Left cardiac atrium (tissue), 4 donors: Measurements from ENCODE around the gene DHTKD1. TPM values are rescaled to one million over a fixed set of nuclear protein-coding genes. Genes with fewer than 3 reads are reported as not detected.
A peak's percentile ranks its signal among the peaks of the same experiment; 100 is the strongest.
"Not testable (repeated sequence)": the region's sequence is repeated elsewhere in the genome, so short reads cannot be mapped to it uniquely, and the experiment has no call there.

Experiments
- ATAC-seq, 2 donors: fragments of 200-7000 bp; cut with Tn5 transposase; one replicate each; pipeline ENCODE4 v1.9.1; 2020; ENCODE audit warnings: mild to moderate bottlenecking in 2 of 2, moderate library complexity in 2 of 2
- DNase-seq: peaks from one replicate; pipeline ENCODE4 v3.0.0-alpha.2; 2020
- intact Hi-C, 2 donors: fragments of 100-400 bp; cut with DNase I; formaldehyde crosslinking; loops; one replicate each; pipeline versions ENCODE4 v1.14.1 to v1.15.1; 2022 to 2023
- total RNA-seq, 2 donors: library from RNA; stranded (reverse); fragmentation: NEBNext Ultra II Directional; extraction: Animal tissue kit (Norgen Biotek cat#: 25700); gene quantifications; one replicate each; pipeline ENCODE4 v1.2.1, GENCODE V29; 2021
- donor health status: DM: no; HTN: yes; CAD: no.
- donor health status: DM: no; HTN: yes; CAD: no; lungs with severe emphysema.
- donor health status: DM: yes; HTN: yes; CAD: no.
- donor health status: Dilated cardiomyopathy.

Gene DHTKD1
- total RNA-seq, 2 donors from 2014 or later: 14.2 to 18.2 TPM

- ATAC-seq: peak in 1 of 2 donors; percentile 19
- no peak for DNase-seq
- intact Hi-C loops: no loop called here
Measured at GRCh38 chr10:12056748-12057147, 12.0 kb upstream of the DHTKD1 start.

- DNase-seq (no peak), ATAC-seq (no peak)
- intact Hi-C loops: no loop called here
Measured at GRCh38 chr10:12061124-12061523, 7.6 kb upstream of the DHTKD1 start.

GRCh38 chr10:12062754-12063482, 5.8 kb upstream of the DHTKD1 start:
- ATAC-seq (no peak), DNase-seq (no peak)
- intact Hi-C loops: no loop called here

- DNase-seq: no peak
- no peak for ATAC-seq
- intact Hi-C loops: no loop called here
Measured at GRCh38 chr10:12063483-12063818, 5.3 kb upstream of the DHTKD1 start.

GRCh38 chr10:12067336-12067735, 1.4 kb upstream of the DHTKD1 start:
- no peak for ATAC-seq
- intact Hi-C loops: no loop called here
- DNase-seq: no peak

GRCh38 chr10:12071441-12071840, 2.7 kb downstream of the DHTKD1 start:
- intact Hi-C loops, ATAC-seq, DNase-seq: not testable (repeated sequence)

GRCh38 chr10:12073526-12073925, 4.8 kb downstream of the DHTKD1 start:
- DNase-seq: no peak
- no peak for ATAC-seq
- intact Hi-C loops: no loop called here

GRCh38 chr10:12077580-12078180, 8.9 kb downstream of the DHTKD1 start:
- intact Hi-C loops: no loop called here
- no peak for ATAC-seq
- DNase-seq: no peak

GRCh38 chr10:12081470-12081869, 12.7 kb downstream of the DHTKD1 start:
- ATAC-seq (no peak), DNase-seq (no peak)
- intact Hi-C loops: no loop called here

GRCh38 chr10:12081879-12082557, 13.3 kb downstream of the DHTKD1 start:
- intact Hi-C loops: no loop called here
- DNase-seq (no peak), ATAC-seq (no peak)

GRCh38 chr10:12088919-12089318, 20.2 kb downstream of the DHTKD1 start:
- ATAC-seq (no peak), DNase-seq (no peak)
- intact Hi-C loops: no loop called here

- ATAC-seq: no peak
- intact Hi-C loops: no loop called here
- no peak for DNase-seq
Measured at GRCh38 chr10:12091421-12091820, 22.7 kb downstream of the DHTKD1 start.

GRCh38 chr10:12097361-12097760, 28.6 kb downstream of the DHTKD1 start:
- DNase-seq, intact Hi-C loops, ATAC-seq: not testable (repeated sequence)

- intact Hi-C loops: no loop called here
- ATAC-seq (no peak), DNase-seq (no peak)
Measured at GRCh38 chr10:12097791-12098190, 29.0 kb downstream of the DHTKD1 start.

- DNase-seq (no peak), ATAC-seq (no peak)
- intact Hi-C loops: no loop called here
Measured at GRCh38 chr10:12098966-12099365, 30.2 kb downstream of the DHTKD1 start.

GRCh38 chr10:12103802-12104201, 35.0 kb downstream of the DHTKD1 start:
- no peak for ATAC-seq
- no peak for DNase-seq
- intact Hi-C loops: no loop called here

- ATAC-seq: no peak
- DNase-seq: no peak
- intact Hi-C loops: no loop called here
Measured at GRCh38 chr10:12107781-12108180, 39.0 kb downstream of the DHTKD1 start.

- intact Hi-C loops: no loop called here
- no peak for DNase-seq
- no peak for ATAC-seq
Measured at GRCh38 chr10:12109286-12109685, 40.5 kb downstream of the DHTKD1 start.

GRCh38 chr10:12111528-12111927, 42.8 kb downstream of the DHTKD1 start:
- no peak for DNase-seq
- ATAC-seq: no peak
- intact Hi-C loops: no loop called here

GRCh38 chr10:12113627-12114026, 44.9 kb downstream of the DHTKD1 start:
- no peak for DNase-seq
- no peak for ATAC-seq
- intact Hi-C loops: no loop called here

GRCh38 chr10:12121673-12122072, 52.9 kb downstream of the DHTKD1 start:
- ATAC-seq (no peak), DNase-seq (no peak)
- intact Hi-C loops: no loop called here
